Activated T-cell treated with anti-CD3 and anti-CD28 coated beads for 48 hours (primary cell): ENCODE results near the gene LRRC28.
"Not testable (repeated sequence)": the region's sequence is repeated elsewhere in the genome, so short reads cannot be mapped to it uniquely, and the experiment has no call there.

Experiments
- DNase-seq: peaks from one replicate; pipeline ENCODE4 v3.0.0-alpha.2; 2020; ENCODE audit warnings: low read depth

The LRRC28 gene

DNA sequence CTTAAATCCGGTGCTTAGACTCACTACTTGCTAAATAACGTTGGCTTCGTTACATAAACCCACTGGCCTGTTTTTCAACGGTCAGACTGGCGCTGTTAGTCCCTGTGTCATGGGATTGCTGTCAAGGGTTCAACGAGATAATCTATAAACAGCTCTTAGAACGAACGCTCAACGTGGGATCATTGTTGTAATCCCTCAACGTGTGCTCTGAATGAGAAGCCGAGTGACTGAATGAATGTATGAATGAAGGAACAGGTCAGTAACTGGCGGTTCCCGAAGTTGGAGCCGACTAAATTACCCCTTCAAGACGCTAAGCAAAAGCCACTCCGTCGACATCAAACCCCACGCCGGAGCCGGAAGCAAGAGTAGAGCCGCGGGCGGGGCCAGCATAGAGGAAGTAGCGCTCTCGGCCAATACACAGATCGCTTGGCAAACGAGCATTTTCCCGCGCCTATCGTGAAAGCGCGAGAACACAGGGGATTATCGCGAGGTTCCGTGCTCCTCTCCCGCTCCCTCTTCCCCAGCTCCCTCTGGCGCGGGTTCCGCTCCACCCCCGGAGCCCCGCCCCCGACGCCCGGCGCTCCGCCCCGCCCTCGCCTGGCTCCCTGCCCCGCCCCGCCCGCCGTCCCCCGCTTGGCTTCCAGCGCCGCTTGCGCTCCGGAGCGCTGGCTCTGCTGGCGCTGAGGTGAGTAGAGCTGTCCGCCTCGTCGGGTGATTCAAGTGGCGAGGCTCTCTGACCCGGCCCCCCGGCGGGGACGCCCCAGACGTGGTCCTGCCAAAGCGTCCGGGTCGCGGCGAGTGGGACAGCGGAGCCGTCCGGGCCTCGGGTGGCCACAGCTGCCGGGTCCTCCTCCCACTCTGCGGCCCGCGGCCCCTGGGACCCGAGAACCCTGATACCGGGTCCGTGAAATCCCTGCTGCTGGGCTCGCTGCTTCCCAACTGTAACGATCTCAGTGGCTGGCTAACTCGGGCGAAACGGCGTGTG, at the start of gene LRRC28:
Gene LRRC28, plus strand, starts transcription at position 625 of the 985 bp plus-strand sequence. CDS start 4,477 bp downstream, outside the sequence.
- peak; percentile 95 for DNase-seq

DNA sequence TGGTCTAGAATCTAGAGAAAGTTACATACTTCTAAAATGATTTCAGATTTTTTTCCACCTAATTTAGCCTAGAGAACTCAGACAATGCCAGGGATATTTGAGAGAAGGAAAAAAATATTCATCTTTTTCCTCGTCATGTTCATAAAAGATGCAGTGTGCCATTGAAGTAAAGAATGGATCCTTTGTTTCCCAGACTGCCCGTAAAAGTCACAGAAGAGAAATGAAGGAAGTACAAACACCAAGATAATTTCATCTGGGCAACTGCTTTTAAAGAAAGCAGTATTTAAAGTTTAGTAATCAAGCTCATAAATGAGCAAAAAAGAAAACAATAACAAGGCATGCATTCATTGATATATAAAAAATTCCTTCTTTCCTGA, 49.1 kb upstream of the LRRC28 start:
- DNase-seq = no peak

DNA sequence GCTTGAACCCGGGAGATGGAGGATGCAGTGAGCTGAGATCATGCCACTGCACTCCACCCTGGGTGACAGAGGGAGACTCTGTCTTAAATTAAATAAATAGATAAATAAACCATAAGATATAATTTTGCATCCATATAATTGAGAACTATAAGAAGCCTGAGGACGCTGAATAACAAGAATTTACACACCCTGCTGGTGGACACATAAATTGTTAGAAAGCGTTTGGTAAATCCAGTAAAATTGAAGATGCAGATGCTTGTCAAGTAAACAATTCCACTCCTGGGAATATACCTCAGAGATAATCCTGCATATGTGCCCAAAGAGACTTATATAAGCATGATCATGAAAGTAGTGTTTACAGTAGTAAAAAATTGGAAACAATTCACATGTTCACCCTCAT, 43.6 kb upstream of the LRRC28 start:
- no peak for DNase-seq

DNA sequence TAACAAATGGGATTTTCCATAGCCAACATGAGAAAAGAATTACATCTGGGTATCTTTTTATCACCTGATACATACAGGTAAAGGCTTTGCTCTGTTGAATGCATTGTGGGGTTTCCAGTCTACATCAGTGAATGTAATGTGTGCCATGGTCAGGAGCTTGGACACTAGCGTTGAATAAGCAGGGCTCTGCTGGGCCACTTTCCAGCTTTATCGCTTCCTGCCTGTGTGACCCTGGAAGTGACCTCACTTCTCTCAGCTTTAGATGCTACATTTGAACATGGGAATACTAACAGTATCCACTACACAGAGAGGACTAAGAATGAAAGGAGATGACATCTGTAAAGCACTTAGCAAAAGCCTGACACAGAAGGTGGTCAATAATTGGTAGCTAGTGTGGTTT, 42.0 kb upstream of the LRRC28 start:
- no peak for DNase-seq

DNA sequence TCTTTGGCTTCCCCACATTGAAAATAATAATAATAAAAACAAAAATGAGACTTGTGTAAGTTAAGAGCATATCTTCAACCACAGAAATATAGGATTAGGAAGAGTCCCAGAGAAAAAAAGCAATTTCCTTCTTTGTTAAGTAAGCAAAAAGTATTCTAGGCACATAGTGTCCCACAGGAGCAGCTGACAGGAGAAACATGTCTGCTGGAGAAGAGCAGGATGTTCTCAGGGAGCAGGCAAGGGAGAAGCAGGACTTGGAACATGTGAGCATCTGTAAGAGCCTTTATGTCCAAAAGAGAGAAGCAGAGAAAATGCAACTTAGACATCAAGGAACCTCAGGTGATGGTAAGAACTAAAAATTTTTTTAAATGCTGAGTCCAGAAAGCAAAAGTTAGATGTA, 40.9 kb upstream of the LRRC28 start:
- DNase-seq = no peak

DNA sequence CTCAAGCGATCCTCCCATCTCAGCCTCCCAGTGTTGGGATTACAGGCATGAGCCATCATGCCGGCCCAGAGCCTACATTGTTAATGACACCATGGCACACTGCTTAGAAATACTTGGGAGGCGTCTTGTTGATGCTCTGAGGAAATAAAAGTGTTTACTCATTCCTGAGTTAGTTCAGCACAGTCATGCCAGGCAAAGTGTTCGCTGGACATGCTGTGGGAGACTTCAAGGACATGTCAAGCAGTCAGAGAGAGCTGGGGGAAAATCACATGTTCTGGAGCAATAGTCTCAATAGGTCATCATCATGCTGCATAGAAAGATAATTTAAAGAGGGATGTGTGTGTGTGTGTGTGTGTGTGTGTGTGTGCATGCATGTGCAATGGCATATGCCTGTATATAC, 39.4 kb upstream of the LRRC28 start:
- no peak for DNase-seq

DNA sequence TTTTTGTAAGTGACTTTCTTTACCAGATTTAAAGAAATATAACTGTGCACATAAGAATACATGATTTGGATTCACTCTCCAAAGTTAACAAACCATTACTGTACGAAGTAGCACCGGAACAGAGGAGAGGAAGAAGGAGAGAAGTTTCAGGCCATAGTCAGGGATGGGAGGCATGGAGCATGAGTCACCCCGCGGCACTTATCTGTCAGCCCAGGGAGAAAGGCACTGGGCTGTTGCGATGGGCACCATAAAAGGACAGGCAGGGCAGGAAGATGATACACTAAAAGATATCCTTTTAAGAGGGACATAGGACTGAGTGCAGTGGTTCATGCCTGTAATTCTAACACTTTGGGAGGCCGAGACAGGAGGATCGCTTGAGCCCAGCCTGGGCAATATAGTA, 38.9 kb upstream of the LRRC28 start:
- no peak for DNase-seq

DNA sequence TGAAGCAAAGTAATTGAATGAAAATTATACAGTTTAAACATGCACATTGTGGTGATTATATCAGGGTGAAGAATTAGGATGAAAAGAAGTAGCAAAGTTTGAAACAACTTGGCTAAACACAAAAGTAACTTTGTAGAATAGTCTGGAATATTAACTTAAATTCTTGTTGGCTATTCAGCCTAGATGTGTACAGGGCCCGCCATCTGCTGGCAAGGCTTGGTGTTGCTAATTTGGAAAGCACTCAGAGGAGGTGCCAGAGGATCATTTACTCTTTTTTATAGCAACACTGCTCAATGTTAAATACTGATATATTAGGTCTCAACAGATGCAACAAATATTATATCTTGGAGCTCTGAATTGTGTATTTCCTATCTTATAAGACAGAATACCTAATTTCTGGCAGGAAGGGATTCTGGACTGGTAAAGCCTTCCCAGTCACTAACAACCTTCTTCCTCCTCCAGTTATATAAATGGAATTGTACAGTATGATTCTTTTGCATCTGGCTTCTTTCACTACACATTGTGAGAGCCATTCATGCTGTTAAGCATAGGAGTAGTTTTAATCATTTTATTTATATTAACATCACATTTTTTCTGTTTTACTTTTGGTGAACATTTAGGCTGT, 38.0 kb upstream of the LRRC28 start:
- DNase-seq = peak; percentile 50

DNA sequence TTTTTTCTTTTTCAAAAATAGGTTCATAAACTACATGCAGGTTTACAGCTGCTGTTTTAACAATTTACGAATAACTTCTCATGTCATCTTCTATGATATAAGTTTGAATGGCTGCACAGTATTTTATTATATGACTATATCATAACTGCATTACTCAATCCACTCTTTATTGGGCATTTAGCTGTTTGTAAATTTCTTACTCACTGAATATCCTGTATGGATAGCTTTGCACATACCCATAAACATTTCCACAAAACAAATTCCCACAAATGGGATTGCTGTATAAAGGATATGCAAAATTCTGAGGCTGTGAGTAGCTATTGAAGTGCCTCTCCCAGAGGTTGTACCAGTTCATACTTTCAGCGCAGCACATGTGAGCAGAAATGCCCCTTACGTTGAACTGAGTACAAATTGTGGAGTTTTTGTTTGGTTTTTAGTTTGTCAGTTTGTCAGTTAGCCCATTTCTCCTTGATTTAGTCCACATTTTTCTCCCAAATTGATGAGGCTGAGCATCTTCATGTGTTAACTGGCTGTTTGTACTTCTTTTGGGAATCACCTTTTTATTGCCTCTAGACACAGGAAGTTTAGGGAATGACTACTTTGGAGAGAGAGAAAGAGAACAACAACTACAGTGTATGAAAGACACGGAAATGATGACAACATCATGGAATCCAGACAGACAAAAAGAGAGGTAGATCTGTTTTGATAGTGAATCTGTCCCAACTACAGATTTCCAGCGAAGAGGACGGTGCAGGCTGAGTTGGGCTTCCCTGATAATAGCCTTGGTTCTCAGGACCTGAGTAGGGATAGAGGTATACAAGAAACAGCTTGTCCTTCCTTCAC, 26.7 kb upstream of the LRRC28 start:
- DNase-seq = no peak

DNA sequence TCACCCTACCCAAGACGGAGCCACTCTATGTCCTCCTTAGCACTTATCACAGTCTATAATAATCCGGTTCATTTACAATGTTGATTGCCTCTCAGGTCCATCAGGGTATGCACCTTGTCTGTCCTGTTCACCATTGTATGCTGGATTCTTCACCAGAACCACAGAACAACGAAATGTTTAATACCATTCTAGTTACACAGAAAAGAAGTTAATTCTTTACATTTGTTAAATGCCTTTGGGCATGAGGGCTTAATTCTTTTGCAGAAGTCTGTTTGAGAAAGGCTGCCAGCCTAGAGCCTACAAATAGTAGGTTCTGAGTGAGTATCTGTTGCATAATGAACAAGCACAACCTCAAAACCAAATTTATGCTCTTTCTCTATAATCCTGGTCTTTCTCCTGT, 24.5 kb upstream of the LRRC28 start:
- no peak for DNase-seq

DNA sequence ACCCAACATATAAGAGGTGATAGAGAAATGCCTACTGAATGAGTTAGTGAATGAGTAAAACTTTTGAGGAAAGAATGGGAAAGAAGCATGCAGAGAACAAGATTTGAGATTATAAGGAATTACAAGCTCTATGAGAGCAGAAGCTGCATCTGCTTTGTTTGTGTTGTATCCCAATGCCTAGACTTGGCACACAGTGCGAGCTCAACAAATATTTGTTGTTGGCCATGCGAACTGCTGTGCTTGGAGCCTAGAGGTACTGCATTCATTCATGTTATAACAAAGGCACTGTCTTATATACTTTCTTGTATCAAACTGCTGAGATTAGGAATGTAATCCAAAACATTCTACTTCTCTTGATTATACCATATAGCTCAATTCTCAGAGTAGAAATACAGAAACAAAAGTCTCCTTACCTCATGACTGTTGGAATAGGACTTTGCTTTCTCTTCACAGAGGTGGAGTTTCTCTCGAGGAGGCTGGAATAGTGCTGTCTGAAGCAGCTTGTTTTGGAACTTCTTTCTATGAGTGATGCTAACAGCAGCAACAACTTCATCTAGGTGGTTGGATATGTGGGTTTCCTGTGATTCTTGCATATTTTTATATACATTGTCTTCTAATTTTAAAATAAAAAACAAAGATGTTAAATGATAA, 23.0 kb upstream of the LRRC28 start:
- DNase-seq = no peak

DNA sequence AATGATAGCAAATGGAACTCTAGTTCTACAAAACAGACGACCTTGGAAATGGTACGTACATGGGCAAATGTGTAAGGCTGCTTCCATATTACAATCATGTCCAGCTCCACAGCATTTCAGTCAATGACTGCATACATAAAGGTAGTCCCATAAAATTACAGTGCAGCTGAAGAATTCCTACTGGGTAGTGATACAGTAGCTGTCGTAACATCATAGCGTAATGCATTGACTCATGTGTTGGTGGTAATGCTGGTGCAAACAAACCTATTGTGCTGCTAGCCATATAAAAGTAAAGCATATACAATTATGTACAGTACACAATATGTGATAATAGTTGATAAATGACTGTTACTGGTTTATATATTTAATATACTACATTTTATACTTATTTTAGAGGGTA, 20.4 kb upstream of the LRRC28 start:
- DNase-seq = no peak

DNA sequence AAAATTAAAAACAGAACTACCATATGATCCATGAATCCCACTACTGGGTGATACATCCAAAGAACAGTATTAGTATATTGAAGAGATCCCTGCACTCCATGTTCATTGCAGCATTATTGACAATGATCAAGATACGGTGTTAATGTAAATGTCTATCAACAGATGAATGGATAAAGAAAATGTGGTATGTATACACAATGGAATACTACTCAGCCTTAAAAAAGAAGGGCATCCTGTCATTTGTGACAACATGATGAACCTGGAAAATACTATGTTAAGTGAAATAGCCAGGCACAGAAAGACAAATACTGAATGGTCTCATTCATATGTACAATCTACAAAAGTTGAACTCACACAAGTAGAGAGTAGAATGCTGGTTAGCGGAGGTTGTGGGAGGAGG, 18.5 kb upstream of the LRRC28 start:
- no peak for DNase-seq

DNA sequence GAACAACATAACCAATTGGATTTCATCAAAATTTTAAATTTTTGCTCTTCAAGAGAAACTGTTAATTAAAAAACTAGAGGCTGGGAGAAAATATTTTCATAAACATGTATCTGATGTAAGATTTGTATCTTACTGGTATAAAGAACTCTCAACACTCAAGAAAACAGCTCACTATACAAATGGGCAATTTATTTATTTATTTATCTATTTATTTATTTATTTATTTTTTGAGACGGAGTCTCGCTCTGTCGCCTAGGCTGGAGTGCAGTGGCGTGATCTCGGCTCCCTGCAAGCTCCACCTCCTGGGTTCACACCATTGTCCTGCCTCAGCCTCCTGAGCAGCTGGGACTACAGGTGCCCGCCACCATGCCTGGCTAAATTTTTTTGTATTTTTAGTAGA, 17.1 kb upstream of the LRRC28 start:
- not testable (repeated sequence) for DNase-seq

DNA sequence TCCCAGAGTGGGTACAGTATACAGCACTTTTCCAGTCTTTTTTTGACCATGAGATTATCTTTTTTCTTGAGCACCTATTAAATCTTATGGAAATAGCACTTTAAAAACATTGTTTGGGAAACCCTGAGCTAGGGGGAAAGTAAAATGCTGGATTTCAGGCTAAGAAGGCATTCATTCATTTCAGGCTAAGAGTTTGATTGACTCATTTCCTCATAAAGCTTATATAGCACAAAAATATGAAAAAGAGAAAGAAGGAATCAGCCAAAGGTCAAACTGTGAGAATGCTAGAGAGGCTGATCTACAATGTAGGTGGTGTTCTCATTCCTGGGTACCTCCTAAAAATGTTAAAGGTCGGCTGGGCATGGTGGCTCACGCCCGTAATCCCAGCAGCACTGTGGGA, 12.4 kb upstream of the LRRC28 start:
- no peak for DNase-seq

DNA sequence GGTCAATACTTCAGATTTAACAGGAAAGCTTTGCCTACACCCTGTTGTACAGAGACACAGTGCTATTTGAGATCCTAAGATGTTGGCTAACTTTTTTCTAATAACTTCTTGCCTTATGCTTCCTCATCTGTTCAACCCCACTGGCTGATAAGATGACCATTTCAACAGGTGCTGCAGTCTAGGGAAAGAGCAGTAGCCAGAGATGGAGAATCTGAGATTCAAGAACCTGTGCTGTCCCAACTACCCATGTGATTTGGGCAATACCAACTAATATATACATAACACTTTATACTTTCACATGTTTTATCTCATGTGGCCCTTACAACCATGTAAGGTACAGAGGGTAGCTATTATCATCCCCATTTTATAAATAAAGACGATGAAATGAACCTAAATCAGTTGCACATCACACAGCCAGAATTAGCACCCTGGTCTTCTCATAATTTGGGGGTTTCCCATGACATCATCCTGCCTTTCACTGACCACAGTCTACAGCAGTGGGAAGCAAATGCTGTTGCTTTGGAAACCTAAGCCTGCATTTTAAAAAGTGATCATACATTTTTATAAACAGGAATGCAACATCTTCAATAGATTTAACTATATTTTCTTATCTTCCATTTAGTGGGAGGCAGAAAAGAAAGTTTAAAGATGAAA, 11.6 kb upstream of the LRRC28 start:
- no peak for DNase-seq

DNA sequence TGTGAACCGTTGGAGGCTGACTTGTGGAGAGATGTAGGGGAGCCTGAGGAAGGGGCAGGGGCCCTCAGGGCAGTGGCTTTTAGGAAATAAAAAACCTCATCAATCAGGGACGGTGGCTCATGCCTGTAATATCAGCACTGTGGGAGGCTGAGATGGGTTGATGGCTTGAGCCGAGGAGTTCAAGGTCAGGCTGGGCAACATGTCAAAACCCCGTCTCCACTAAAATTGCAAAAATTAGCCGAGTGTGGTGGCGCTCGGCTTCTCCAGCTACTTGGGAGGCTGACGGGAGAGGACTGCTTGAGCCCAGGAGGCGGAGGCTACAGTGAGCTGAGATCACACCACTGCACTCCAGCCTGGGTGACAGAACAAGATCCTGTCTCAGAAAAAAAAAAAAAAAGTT, 9.5 kb upstream of the LRRC28 start:
- DNase-seq = no peak

DNA sequence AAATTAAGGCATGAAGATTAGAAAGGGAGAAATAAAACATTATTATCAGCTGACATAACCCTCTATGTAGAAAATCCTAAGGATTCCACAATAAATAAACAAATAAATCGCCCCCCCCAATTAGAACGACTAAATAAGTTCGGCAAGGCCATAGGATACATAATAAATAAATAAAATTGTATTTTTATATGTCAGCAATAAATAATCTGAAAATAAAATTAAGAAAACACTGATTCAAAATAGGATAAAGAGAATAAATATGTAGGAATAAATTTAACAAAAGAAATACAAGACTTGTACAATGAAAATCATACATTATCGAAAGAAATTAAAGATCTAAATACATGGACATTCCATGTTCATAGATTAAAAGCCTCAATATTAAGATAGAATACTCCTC, 7.0 kb upstream of the LRRC28 start:
- no peak for DNase-seq

DNA sequence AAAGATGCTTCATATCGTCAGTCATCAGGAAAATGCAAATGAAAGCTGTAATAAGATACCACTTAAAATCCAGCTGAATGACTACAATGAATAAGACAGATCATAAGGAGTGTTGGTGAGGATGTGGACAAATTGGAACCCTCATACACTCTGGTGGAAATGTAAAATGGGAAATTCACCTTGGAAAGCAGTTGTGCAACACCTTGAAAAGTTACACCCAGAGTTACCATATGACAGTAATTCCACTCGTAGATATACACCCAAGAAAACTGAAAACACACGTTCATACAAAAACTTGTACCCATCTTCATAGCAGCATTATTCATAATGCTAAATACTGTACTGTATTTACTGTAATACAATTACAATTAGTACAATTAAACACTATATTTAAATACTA, 4.2 kb upstream of the LRRC28 start:
- DNase-seq = no peak

DNA sequence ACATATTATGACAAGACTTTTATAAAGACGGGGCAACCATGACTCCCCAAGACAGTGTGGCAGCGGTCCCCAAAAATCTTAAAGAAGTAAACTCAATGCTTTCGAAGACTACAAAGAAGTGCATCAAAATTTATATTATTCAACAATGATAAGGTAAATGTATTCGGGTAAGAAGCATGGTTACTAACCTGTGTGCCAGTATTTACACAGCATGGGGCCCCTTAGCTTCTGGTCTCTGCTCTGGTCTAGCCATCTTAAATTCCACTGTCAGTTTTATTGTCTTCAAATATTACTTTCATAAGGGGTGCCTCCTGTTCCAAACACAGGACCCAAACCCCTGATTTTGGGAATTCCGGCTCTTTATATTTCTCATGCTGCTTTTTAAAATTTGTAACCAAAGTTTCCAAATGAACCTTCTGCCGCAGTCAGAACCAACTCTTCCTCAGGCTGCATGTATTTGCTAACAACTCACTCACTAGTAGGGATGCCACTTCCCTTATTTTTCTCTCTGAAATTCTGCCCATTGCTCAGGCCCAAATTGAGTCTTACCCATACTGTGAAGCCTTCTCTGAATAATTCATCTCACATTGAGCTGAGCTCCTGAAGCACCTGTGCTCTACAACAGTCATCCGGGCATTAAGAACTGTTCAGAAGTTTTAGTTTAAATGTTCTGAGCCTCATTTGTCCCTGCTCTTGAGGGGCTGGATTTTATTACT, 3.1 kb upstream of the LRRC28 start:
- DNase-seq = no peak

DNA sequence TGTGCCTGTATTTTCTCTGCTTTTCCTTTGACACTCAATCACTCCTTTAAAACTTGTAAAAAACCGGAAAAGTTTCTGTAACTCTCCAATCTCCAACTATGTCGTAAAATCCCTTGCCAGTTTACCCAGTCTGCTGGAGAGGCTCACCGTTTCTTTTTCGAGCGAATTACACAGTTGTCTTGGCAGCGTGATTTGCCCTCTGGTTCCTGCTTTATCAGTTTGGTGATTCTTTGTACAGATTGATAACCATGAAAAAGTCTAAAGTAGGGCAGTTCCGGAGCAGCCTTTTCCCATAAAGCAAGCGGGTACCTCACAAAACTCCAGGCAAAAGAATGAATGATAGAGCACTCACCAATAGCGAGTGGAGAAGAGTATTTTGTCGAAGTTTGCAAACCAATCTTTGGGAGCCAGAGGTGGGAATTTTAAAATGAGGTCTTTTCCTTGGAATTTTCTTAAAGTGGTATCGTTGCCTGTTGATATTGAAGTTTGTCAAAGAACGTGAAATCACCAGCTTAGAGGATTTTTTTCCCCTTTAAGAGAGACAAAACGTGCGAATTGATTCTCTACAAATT, 1.9 kb upstream of the LRRC28 start, which contains the start of gene TTC23:
Gene TTC23, minus strand, starts transcription at position 312 of the 572 bp plus-strand sequence. CDS start 20,869 bp downstream, outside the sequence.
- no peak for DNase-seq
